HCT116 (cell line): ENCODE results near the gene SNAP47. TPM values are rescaled to one million over a fixed set of nuclear protein-coding genes. Genes with fewer than 3 reads are reported as not detected.
A peak's percentile ranks its signal among the peaks of the same experiment; 100 is the strongest.

Source experiments
- ATAC-seq: fragments of 200-7000 bp; cut with Tn5 transposase; 2 replicates; pipeline ENCODE4 v1.9.1; 2020; ENCODE audit warnings: mild to moderate bottlenecking, moderate library complexity
- BruUV-seq: library from RNA; stranded (reverse); fragments of 400-500 nt; replicated peaks from 2 replicates; lab custom pipeline; 2021; lab: Mats Ljungman, UMichigan
- CTCF ChIA-PET: fragments of 300-600 bp; sonication (Branson Sonifier 250); formaldehyde crosslinking; loops from one replicate; lab custom pipeline; 2021; ENCODE audit warnings: antibody characterized with exemption; lab: Charles Lee
- POLR2A ChIA-PET: fragments of 300-600, 350-600 bp; sonication (Branson Sonifier 250); formaldehyde crosslinking; loops from one replicate; lab custom pipeline; 2021; ENCODE audit warnings: antibody characterized with exemption; lab: Charles Lee
- RAD21 ChIA-PET, 2 experiments: fragments of 300-600 bp; sonication (Branson Sonifier 250); formaldehyde crosslinking; loops; one replicate each; lab custom pipeline; 2023; ENCODE audit warnings: low total read pairs in 2 of 2; ENCODE audit not compliant: uncharacterized antibody in 2 of 2, unreplicated experiment in 2 of 2, low non-redundant PET in 1 of 2; lab: Charles Lee
- DNase-seq: peaks from one replicate; pipeline ENCODE4 v3.0.0-alpha.2; 2010; ENCODE audit warnings: low read depth, low spot score
- H2AFZ ChIP-seq: fragments of 200-600 bp; shearing (Covaris generic), sonication (generic); 2 replicates; pipeline ENCODE4 v1.6.1; 2017; ENCODE audit warnings: low read depth, mixed run types, mixed read lengths, antibody characterized with exemption, low read length; ENCODE audit not compliant: poor library complexity, severe bottlenecking
- H3K27ac ChIP-seq: 2 replicates; pipeline ENCODE4 v1.5.1; 2012; ENCODE audit warnings: low read depth, low read length
- H3K27me3 ChIP-seq: fragments of 200-600 bp; sonication (generic); 2 replicates; pipeline ENCODE4 v1.6.1; 2016; ENCODE audit warnings: mixed run types, low read length, mixed read lengths; ENCODE audit not compliant: insufficient read depth
- H3K36me3 ChIP-seq, 2 experiments: fragments of 200-500 bp in 1 of 2; fragments of 200-600 bp in 1 of 2; sonication (Bioruptor generic) in 1 of 2; sonication (generic) in 1 of 2; 2 replicates each; pipeline versions ENCODE4 v1.5.1 to v1.6.1; 2014 to 2016; ENCODE audit warnings: low read length in 2 of 2, inconsistent platforms in 1 of 2, mixed read lengths in 1 of 2, mixed run types in 1 of 2; ENCODE audit not compliant: insufficient read depth in 2 of 2, control insufficient read depth in 1 of 2
- H3K4me1 ChIP-seq, 2 experiments: fragments of 200-600 bp in 1 of 2; sonication (generic) in 1 of 2; 2 replicates each; pipeline versions ENCODE4 v1.5.1 to v1.6.1; 2012 to 2017; ENCODE audit warnings: low read length in 2 of 2, inconsistent platforms in 1 of 2, mild to moderate bottlenecking in 1 of 2, mixed read lengths in 1 of 2, mixed run types in 1 of 2, moderate library complexity in 1 of 2; ENCODE audit not compliant: insufficient read depth in 2 of 2, control insufficient read depth in 1 of 2
- H3K4me2 ChIP-seq: fragments of 200-600 bp; sonication (generic); 2 replicates; pipeline ENCODE4 v1.6.1; 2017; ENCODE audit warnings: mixed run types, low read length, mixed read lengths
- H3K4me3 ChIP-seq, 2 experiments: fragments of 200-600 bp in 1 of 2; sonication (generic) in 1 of 2; replicated peaks in 1 of 2; 2 replicates each; pipeline ENCODE4 v1.5.1; 2011 to 2016; ENCODE audit warnings: low read length in 2 of 2, control low read depth in 1 of 2, low read depth in 1 of 2, mild to moderate bottlenecking in 1 of 2, mixed read lengths in 1 of 2, mixed run types in 1 of 2
- H3K79me2 ChIP-seq: fragments of 200-600 bp; sonication (generic); 2 replicates; pipeline ENCODE4 v1.6.1; 2017; ENCODE audit warnings: mild to moderate bottlenecking, mixed run types, low read length, moderate library complexity, mixed read lengths; ENCODE audit not compliant: insufficient read depth
- H3K9ac ChIP-seq: fragments of 200-600 bp; sonication (generic); 2 replicates; pipeline ENCODE4 v1.6.1; 2016; ENCODE audit warnings: low read length, mixed read lengths
- H3K9me2 ChIP-seq: fragments of 200-600 bp; sonication (generic), shearing (Covaris generic); 2 replicates; pipeline ENCODE4 v1.6.1; 2017; ENCODE audit warnings: mixed run types, mild to moderate bottlenecking, moderate library complexity; ENCODE audit not compliant: insufficient read depth
- H3K9me3 ChIP-seq, 2 experiments: fragments of 200-500 bp in 1 of 2; fragments of 200-600 bp in 1 of 2; sonication (Bioruptor generic) in 1 of 2; sonication (generic) in 1 of 2; 2 replicates each; pipeline ENCODE4 v1.6.1; 2014 to 2017; ENCODE audit warnings: low read length in 2 of 2, mixed read lengths in 2 of 2, inconsistent platforms in 1 of 2, low read depth in 1 of 2, mild to moderate bottlenecking in 1 of 2, mixed run types in 1 of 2, moderate library complexity in 1 of 2; ENCODE audit not compliant: control insufficient read depth in 1 of 2, insufficient read depth in 1 of 2
- H4K20me1 ChIP-seq: fragments of 200-600 bp; sonication (generic), shearing (Covaris generic); 2 replicates; pipeline ENCODE4 v1.6.1; 2017; ENCODE audit warnings: mixed run types, mild to moderate bottlenecking, moderate library complexity; ENCODE audit not compliant: insufficient read depth
- EGR1 ChIP-seq: IDR thresholded peaks from 2 replicates; pipeline ENCODE4 v1.6.1; 2012; ENCODE audit warnings: low read depth
- EZH2 ChIP-seq: fragments of 200-600 bp; sonication (generic); IDR thresholded peaks from 2 replicates; pipeline ENCODE4 v1.6.1; 2017; ENCODE audit warnings: antibody characterized with exemption, mixed run types
- FOSL1 ChIP-seq: IDR thresholded peaks from 2 replicates; pipeline ENCODE4 v1.6.1; 2012; ENCODE audit warnings: low read depth
- POLR2AphosphoS5 ChIP-seq: IDR thresholded peaks from 2 replicates; pipeline ENCODE4 v1.6.1; 2011; ENCODE audit warnings: mild to moderate bottlenecking, low read depth, low read length, moderate library complexity
- RAD21 ChIP-seq: IDR thresholded peaks from 2 replicates; pipeline ENCODE4 v1.6.1; 2012; ENCODE audit warnings: low read depth, mild to moderate bottlenecking
- SP1 ChIP-seq: IDR thresholded peaks from 2 replicates; pipeline ENCODE4 v1.6.1; 2012; ENCODE audit warnings: low read depth
- YY1 ChIP-seq: IDR thresholded peaks from 2 replicates; pipeline ENCODE4 v1.6.1; 2011; ENCODE audit warnings: low read length, low read depth, moderate library complexity, mild to moderate bottlenecking; ENCODE audit not compliant: insufficient replicate concordance; ENCODE audit errors: extremely low read depth
- intact Hi-C: fragments of 100-400 bp; cut with micrococcal nuclease; formaldehyde crosslinking; loops from 2 replicates; pipeline ENCODE4 v1.10.0; 2022
- total RNA-seq: library from RNA; stranded (reverse); gene quantifications from one replicate; pipeline ENCODE4 v1.2.1, GENCODE V29; 2021; ENCODE audit not compliant: unreplicated experiment
- TF ChIP-seq, protein P1 (sequence below): IDR thresholded peaks from 2 replicates; pipeline ENCODE4 v1.6.1; 2012

SNAP47 gene
- total RNA-seq, 1 experiment from 2014 or later = 37.9 TPM

DNA sequence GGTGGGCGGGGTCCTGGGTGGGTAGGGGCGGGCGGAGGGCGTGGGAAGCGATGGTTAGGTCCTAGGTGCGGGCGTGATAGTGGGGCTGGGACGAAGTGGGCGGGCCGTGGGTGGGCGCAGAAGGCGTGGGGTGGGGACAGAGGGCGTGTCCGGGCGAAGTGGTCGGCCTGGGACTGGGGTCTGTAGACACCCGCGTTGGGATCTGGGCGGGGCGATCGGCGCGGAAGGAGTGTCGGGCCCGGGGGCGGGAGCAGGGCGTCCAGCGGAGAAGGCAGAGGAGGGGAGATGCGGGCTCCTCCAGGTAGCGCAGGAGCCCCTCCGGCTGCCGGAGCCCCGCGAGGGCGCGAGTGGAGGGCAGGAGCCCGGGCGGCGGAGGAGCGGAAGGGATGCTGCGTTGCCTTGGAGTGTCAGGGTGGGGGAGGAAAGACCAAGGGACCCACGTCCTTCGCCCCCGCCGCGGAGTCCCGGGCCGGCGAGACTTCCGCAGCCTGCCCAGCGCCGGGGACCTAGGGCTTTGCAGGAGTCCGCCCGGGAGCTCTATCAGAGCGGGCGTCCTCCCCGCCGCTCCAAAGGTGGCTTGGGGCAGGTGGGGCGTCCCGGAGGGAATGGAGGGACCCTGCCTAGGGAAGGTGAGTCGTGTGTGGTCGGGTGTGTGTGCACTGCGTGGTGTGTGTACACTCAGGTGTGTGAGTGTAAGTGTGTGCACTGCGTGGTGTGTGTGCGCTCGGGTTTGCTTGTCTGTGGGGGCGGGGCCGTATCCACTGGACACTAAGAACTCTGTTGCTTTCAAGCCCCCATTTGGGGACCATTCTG is 53.2 kb downstream of the SNAP47 start:
- intact Hi-C loops = loop anchor here (5.0 kb wide), 1 partner anchor 159 kb away; the partner anchor contains the start of gene WNT9A

More for the DNA sequence above, 53.2 kb downstream of the SNAP47 start:
- Histone ChIP-seq H3K27ac (peak overlapping the region; percentile 20; the same call in 1 of the 2 replicates), H3K4me2 (peak overlapping the region; percentile 98), H3K9ac (peak overlapping the region; percentile 73), H4K20me1 (no peaks in the 10 kb centered on the region), H3K36me3 (no peaks in the 10 kb centered on the region), H3K4me3 (peak overlapping the region; percentile 66 to 79), H3K9me3 (no peaks in the 10 kb centered on the region), H3K9me2 (no peaks in the 10 kb centered on the region), H3K4me1 (peaks cover 6 to 18% of the 10 kb centered on the region in 2 experiments), H3K79me2 (no peaks in the 10 kb centered on the region), H2AFZ (no peak overlapping the region), H3K27me3 (no peaks in the 10 kb centered on the region)
- ChIA-PET CTCF (interaction anchor here (1.1 kb wide), 1 partner anchor 158 kb away, joined by 5 read pairs; no protein-coding TSS in a partner anchor), RAD21 (interaction anchor here in 1 of 2 experiments (0.6 kb wide), 1 partner anchor 984 kb away, joined by 8 read pairs; no protein-coding TSS in a partner anchor), POLR2A (no interaction called here)
- TF ChIP-seq EZH2 (no peak), EGR1 (0 out of 2 replicates have a peak, but pooled peaks have one; percentile 31), FOSL1 (no peak), RAD21 (no peak), YY1 (no peak), SP1 (peak; percentile 38; the same call in 1 of the 2 replicates), POLR2AphosphoS5 (peak; percentile 71)
- TF ChIP-seq, protein P1, sequence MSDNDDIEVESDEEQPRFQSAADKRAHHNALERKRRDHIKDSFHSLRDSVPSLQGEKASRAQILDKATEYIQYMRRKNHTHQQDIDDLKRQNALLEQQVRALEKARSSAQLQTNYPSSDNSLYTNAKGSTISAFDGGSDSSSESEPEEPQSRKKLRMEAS = no peak
- TSS peak; percentile 34 for BruUV-seq
- peak; percentile 38 for DNase-seq
- ATAC-seq = peak; percentile 85
